Upper lobe of right lung (tissue), 1 donor: ENCODE results near the gene PRKG1. TPM values are rescaled to one million over a fixed set of nuclear protein-coding genes. Genes with fewer than 3 reads are reported as not detected.

ENCODE experiments used
- ATAC-seq: fragments of 200-7000 bp; cut with Tn5 transposase; one replicate; pipeline ENCODE4 v1.9.1; 2020; ENCODE audit warnings: mild to moderate bottlenecking, moderate library complexity
- DNase-seq: peaks from one replicate; pipeline ENCODE4 v3.0.0-alpha.2; 2020
- H3K27ac ChIP-seq: fragments of 200-600 bp; one replicate; pipeline ENCODE4 v1.8.0; 2022
- H3K27me3 ChIP-seq: fragments of 200-600 bp; one replicate; pipeline ENCODE4 v1.8.0; 2022; ENCODE audit warnings: mild to moderate bottlenecking
- H3K36me3 ChIP-seq: fragments of 200-600 bp; one replicate; pipeline ENCODE4 v1.8.0; 2022
- H3K4me1 ChIP-seq: fragments of 200-600 bp; one replicate; pipeline ENCODE4 v1.8.0; 2022
- H3K4me3 ChIP-seq: fragments of 200-600 bp; one replicate; pipeline ENCODE4 v1.8.0; 2022; ENCODE audit warnings: mild to moderate bottlenecking
- H3K9me3 ChIP-seq: fragments of 200-600 bp; one replicate; pipeline ENCODE4 v1.8.0; 2022
- CTCF ChIP-seq: fragments of 200-600 bp; IDR thresholded peaks from one replicate; pipeline ENCODE4 v1.8.0; 2022; ENCODE audit warnings: antibody characterized with exemption
- intact Hi-C: fragments of 100-400 bp; cut with DNase I; formaldehyde crosslinking; loops from one replicate; pipeline ENCODE4 v1.11.0; 2022
- total RNA-seq: library from RNA; stranded (reverse); fragmentation: NEBNext Ultra II Directional; extraction: Animal tissue kit (Norgen Biotek cat#: 25700); gene quantifications from one replicate; pipeline ENCODE4 v1.2.1, GENCODE V29; 2021
- donor health status: DM: no; HTN: yes; CAD: no; lungs with severe emphysema.

PRKG1 gene
- total RNA-seq, 1 donor from 2014 or later = 30.0 TPM

GRCh38 chr10:51103554-51104217 lies 29.4 kb downstream of the PRKG1 start:
- no peak for TF ChIP-seq CTCF
- no peaks in the 10 kb centered on the region for H3K4me1 ChIP-seq
- H3K36me3 ChIP-seq = no peaks in the 10 kb centered on the region
- H3K27ac ChIP-seq = no peak overlapping the region
- ATAC-seq = no peak
- intact Hi-C loops = no loop called here
- no peaks in the 10 kb centered on the region for H3K27me3 ChIP-seq
- no peak for DNase-seq
- H3K9me3 ChIP-seq = no peaks in the 10 kb centered on the region
- no peak overlapping the region for H3K4me3 ChIP-seq

GRCh38 chr10:51106311-51106945 lies 32.1 kb downstream of the PRKG1 start:
- intact Hi-C loops = no loop called here
- H3K4me1 ChIP-seq = no peaks in the 10 kb centered on the region

GRCh38 chr10:51108406-51108805 lies 34.1 kb downstream of the PRKG1 start:
- H3K4me3 ChIP-seq = no peak overlapping the region
- intact Hi-C loops = no loop called here
- no peaks in the 10 kb centered on the region for H3K27me3 ChIP-seq
- H3K36me3 ChIP-seq = no peaks in the 10 kb centered on the region
- no peak overlapping the region for H3K27ac ChIP-seq
- no peaks in the 10 kb centered on the region for H3K4me1 ChIP-seq
- TF ChIP-seq CTCF = no peak
- DNase-seq (no peak), ATAC-seq (no peak)
- H3K9me3 ChIP-seq = no peaks in the 10 kb centered on the region

More at GRCh38 chr10:51106311-51106945, 32.1 kb downstream of the PRKG1 start:
- DNase-seq (no peak), ATAC-seq (no peak)
- Histone ChIP-seq H3K27ac (no peak overlapping the region), H3K27me3 (no peaks in the 10 kb centered on the region), H3K4me3 (no peak overlapping the region), H3K9me3 (no peaks in the 10 kb centered on the region), H3K36me3 (no peaks in the 10 kb centered on the region)
- no peak for TF ChIP-seq CTCF

GRCh38 chr10:51109801-51110533 lies 35.7 kb downstream of the PRKG1 start:
- intact Hi-C loops = no loop called here
- Histone ChIP-seq H3K27ac (no peak overlapping the region), H3K9me3 (no peaks in the 10 kb centered on the region), H3K27me3 (no peaks in the 10 kb centered on the region), H3K36me3 (no peaks in the 10 kb centered on the region), H3K4me3 (no peak overlapping the region), H3K4me1 (no peaks in the 10 kb centered on the region)
- no peak for TF ChIP-seq CTCF
- DNase-seq (no peak), ATAC-seq (no peak)

- Histone ChIP-seq H3K4me3 (no peak overlapping the region), H3K36me3 (no peaks in the 10 kb centered on the region), H3K4me1 (no peaks in the 10 kb centered on the region), H3K27ac (no peak overlapping the region), H3K27me3 (no peaks in the 10 kb centered on the region), H3K9me3 (no peaks in the 10 kb centered on the region)
- DNase-seq (no peak), ATAC-seq (no peak)
- no peak for TF ChIP-seq CTCF
- intact Hi-C loops = no loop called here
Measured at GRCh38 chr10:51112013-51112412, 37.7 kb downstream of the PRKG1 start.
